HG03159 (cell line): ENCODE measurements around the gene IGSF21.

Experiments used
- ATAC-seq: cut with Tn5 transposase; IDR thresholded peaks from one replicate; pipeline ENCODE4 v1.9.1; 2021; ENCODE audit warnings: mild to moderate bottlenecking, moderate library complexity; ENCODE audit not compliant: unreplicated experiment

IGSF21 gene

DNA sequence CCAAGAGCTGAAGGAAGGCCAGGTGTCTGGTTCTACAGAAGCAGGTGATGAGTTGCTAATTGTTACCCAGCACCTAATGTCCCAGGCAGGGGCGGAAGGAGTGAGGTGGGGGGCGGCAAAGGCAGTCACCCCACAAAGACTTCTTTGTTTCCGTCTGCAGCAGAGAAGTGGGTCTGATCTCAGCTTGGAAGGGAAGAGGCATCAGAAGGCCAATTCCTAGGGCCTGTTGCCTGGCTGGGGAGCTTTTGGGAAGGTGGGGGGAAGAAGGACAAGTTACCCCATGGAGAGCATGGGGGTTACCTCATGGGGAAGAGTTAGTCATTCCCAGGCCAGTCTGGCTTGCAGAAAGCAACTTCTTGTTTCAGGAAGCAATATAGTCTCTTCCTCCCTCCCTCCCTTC is 10.9 kb downstream of the IGSF21 start:
- ATAC-seq = no peak

DNA sequence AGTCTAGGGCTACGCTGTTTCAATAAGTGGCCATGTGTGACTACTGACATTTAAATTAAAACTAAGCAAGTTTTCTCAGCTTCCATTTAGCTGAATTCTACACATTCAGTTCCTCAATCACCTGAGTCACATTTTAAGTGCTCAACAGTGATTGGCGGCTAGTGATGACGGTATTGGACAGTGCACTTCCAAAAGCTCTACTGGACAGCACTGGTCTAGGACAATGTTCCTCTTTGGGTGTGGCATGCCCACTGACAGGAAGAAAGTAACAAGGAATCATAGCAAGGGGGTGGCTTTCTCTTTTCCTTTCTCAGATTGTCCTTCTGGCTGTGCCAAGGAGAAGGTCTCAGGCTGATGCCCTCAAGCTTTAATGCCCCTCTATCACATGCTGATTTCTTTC is 11.7 kb downstream of the IGSF21 start:
- ATAC-seq = no peak

- ATAC-seq = no peak
These were observed 12.3 kb downstream of the IGSF21 start for GRCh38 chr1:18119771-18120377.

DNA sequence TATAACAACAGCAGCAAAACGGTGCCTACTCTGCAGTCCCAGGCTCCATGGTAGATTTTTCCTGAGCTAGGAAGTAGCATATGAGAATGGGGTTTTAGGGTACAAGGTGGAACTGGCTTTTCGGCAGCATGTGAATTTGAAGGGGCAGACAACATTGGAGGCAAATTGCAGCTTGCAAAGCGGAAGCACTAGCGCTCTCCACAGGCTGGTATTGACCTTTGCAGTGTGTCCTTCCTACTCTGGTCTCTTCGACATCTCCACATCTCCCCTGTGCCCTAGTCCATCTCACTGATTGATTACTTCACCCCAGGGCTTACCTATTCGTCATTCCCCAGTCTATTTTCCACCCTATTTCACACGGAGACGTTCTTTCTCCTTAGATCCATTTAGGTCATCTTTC is 13.0 kb downstream of the IGSF21 start:
- no peak for ATAC-seq

DNA sequence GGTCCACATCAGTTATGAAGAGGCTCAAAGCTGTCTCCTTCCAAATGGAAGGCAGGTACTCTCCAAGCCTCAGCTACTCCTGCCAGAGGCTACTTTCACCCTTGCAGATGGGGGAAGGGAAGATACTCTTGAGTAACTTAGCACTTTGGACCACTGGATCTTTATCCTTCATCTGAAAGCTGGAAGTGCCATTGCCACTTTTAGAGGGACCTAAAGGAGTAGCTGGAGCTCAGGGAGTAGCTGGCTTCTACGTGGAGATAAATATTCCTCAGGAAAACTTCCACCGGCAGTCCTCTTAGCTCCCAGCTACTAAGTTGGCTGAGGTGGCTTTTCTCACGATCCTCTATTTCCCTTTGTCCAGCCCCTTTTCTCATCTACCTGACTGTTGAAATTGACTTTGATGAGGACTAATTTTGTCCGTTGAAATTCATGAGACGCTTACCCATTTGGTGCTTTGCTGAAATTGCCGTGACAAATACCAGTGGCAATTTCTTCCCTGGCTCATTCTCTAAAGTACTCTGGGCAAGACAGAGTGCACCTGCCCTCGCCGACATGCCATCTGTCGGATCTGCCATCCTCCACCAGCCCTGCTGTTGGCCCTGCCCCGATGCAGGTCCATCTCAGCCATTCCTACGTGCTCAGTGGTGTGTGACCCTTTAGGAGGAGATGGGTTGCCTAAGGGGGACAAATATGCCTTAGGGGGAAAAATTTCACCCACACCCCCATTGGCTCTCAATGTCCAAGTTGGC is 13.6 kb downstream of the IGSF21 start:
- no peak for ATAC-seq

DNA sequence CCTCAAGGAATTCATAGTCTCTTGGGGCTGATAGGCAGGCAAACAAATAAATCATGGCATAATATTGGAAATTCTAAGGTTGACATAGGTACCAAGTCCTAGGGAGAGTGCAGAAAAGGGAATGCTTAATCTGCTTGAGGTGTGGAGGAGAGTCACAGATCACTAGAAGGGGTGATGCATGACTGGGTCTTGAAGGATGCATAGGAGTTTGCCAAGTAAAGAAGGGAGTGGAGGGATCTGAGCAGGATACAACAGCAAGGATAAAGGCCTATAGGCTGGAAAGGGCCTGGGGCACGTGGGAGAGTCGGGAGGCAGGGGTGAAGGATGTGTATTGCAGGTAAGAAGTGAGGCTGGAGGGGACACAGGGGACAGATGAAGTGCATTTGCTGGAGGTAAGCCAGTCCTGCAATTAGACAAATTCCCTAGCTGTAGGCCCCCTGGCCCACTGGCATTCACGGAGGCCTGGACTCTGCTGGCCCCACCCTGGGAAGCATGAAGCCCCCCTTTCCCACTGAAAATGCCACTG is 15.9 kb downstream of the IGSF21 start:
- no peak for ATAC-seq

- no peak for ATAC-seq
These were observed 17.4 kb downstream of the IGSF21 start for GRCh38 chr1:18124977-18125376.

GRCh38 chr1:18126616-18127015 is 19.0 kb downstream of the IGSF21 start:
- ATAC-seq = no peak

- no peak for ATAC-seq
These were observed 20.7 kb downstream of the IGSF21 start for GRCh38 chr1:18128298-18128697.

DNA sequence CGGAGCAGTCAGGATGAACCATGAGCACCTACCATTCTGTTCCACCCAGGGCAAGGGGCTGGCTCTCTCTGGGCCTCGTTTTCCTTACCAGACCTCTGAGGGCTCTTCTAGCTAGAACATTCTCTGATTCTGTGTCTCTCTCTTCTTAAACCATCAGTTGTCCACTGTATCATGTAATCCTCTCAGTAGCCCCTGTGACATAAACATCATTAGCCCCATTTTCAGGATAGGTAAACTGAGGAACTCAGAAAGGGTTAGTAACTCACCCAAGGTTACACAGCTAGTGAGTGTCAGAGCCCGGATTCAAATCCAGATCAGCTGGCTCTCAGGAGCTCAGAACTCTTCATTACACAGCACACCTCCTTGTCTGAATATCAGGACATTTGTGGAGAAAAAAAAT is 22.8 kb downstream of the IGSF21 start:
- no peak for ATAC-seq

DNA sequence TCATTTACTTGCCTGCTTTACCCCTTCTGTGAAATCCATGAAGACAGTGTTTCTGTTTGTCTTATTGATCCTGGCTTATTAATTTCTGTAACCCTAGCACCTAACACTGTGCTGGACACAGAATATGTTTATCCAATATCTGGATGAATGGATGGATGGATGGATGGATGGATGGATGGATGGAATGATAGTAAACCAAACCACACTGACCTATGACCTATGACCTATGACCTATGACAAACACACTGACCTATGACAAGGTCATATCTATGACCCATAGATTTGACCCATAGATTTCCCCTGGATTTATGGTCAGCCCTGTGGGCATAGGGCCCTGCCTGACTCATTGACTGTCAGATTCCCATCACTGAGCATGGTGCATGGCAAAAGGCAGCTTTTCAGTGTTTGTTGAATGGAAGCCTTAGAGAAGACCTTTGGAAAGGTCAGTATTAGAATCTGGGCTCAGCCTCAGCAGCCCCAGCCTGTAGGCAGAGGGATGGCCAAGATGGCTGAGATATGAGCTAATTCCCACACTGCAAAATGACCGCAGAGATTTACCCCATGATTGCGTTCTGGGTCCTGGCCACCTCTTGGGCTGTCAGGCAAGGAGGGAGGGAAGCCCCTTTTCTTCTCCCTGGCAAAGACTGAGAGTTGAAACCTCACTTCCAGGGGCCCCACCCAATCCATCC is 24.6 kb downstream of the IGSF21 start:
- no peak for ATAC-seq

DNA sequence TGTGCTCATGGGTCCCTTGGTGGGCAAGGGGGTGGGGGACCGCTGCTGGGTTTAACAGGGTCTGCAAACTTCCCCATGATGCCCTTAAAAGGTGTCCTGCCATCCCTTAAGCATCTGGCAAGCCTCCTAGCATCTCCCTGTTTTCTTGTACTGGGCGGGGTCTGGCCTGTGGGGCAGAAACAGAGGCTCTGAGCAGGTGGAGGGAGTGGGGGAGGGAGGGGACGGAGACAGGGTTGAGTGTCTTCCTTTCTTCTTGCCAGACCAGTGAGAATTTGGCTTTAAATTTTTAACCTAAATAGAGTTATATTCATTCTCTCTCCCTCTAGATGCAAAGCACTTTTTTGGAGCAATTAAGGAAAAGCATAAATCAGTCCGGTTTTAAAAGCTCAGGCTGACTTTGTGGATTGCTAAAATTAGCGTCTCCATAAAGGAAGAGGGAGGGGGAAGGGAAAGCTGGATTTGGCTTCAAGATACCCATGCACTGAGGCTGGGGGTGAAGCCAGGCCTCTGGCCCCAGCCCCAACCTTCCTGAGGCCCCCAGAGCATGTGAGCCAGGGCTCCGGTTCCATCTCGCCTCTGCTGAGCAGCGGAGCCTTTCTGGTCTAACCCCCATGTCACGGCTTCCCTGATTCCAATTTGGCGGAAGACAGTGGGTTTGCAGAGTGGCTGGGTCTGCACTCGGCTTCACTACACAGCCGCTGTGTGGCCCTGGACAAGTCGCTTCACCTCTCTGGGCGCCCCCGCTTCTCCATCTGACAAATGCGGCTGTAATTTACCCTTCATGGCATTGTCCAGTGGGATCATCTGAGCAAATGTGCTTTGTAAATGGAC is 25.3 kb downstream of the IGSF21 start:
- ATAC-seq = no peak

DNA sequence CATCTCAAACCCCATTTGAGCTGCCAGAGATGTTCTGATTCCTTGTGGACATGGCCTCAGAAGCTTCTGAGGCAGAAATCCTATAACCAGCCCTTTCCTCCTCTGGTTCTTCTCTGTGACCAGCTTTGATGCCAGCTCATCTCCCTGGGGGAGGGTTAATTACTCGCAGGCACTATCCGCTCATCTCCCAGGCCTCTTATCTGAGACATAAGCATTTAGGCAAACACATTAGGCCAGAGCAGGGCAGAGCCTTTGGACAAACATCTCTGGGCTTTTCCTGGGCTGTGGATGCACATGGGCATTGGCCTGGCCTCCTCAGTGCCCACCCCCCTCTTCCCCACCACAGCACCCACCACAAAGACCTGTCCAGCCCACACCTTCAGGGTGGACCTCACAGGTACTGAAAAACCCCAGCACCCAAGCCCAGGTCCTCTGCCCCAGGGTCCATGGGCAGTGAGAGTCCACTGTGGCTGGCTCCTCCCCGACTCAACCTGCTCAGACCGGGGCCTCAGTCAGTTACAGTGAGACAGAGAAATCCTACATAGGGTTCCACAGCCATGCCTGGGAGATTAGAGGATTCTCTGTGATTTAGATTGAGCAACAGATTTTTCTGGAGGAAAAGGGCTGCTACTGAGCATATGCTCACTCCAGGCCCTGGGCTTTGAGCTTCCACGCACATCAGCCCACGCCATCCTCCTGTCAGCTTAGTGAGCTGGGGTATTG is 26.9 kb downstream of the IGSF21 start:
- no peak for ATAC-seq

DNA sequence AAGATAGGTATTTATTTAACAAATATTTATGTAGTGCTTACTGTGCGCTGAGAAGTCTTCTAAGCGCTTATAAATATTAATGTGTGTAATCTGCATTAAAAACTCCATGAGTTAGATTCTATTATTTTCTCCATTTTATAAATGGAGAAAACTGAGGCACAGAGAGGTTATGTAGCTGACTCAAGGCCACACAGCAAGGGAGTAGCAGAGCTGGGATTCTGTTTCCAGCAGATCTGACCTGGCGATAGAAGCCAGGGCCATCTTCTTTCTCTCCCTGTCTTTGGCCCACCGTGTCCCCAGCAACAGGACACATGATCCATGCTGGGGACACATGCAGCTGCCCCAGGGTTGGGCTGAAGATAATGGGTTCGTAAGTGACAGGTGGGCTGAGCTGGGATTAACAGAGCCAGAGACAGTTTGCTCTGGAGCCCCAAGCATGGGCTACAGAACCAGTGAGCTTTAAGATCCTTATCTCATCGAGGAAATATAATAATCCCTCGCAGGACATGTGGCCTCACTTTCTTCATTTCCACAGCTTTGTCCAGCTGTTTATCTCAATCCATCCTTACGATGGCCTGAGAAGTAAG is 30.3 kb downstream of the IGSF21 start:
- no peak for ATAC-seq

GRCh38 chr1:18139198-18139981 is 31.8 kb downstream of the IGSF21 start:
- no peak for ATAC-seq

DNA sequence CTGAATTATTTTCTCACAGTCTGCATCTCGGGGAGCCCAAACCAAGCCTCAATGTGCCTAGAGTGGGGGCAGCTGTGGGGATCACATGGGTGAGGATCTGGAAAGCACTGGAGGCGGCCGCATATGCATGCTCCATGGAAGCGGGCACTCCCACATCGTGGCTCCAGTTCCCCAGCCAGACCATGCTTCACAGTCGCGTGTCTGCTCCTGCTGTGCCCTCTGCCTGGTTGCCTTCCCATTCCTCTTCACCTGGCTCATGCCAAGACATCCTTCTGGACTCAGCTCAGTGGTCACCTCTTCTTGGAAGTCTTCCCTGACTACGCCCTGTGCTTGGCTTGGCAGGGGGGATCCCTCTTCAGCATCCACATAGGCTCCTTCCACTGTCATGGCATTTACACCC is 32.8 kb downstream of the IGSF21 start:
- no peak for ATAC-seq

GRCh38 chr1:18141661-18142060 is 34.1 kb downstream of the IGSF21 start:
- no peak for ATAC-seq

DNA sequence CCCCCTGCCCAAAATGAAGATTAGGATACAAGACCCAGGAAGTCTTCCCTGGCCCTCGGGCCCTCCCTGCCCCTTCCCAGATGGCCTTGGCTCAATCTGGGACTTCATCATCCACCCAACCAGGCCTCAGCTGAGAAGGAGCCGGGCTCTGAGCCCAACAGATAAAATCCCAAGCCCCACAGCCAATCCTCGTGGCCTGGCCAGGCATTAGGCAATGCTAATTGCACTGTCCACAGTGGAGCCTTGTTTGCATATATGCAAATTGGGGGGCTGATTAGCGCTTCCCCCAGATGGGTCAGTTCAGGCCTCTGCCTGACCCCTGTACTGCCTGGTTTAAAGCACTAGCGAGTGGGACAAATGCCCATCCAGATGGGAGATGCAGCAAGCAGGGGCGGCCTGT is 34.9 kb downstream of the IGSF21 start:
- ATAC-seq = no peak

DNA sequence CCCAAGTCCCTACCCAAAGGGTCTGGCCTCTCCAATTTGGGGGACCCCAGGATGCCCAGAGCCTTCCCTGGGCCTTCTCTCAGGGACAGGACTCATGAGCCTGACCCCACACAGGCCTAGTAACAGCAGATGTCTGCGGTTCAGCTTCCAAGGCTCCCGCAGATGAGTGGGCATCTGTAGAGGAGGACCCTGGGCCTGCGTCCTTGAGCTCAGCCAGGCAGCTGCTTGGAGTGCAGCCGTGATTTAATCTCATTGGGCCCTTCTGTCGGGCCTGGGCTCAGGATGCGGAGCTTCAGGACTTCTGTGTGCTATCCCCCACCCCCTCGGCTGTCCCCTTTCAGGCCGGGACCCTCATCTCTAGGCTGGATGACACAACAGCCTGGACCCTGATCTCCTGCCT is 35.4 kb downstream of the IGSF21 start:
- no peak for ATAC-seq
